IMR-90 (cell line): ENCODE results near the gene ORM1. TPM values are rescaled to one million over a fixed set of nuclear protein-coding genes. Genes with fewer than 3 reads are reported as not detected.

Experiments used
- ATAC-seq: fragments of 200-7000 bp; cut with Tn5 transposase; 2 replicates; pipeline ENCODE4 v1.9.1; 2020; ENCODE audit warnings: low read depth, mild to moderate bottlenecking, moderate library complexity
- BruUV-seq: library from RNA; stranded (reverse); fragments of 400-500 nt; replicated peaks from 2 replicates; lab custom pipeline; 2021; lab: Mats Ljungman, UMichigan
- CTCF ChIA-PET: fragments of 300-600 bp; formaldehyde crosslinking; extraction: SDS; loops from one replicate; lab custom pipeline; 2021; ENCODE audit warnings: antibody characterized with exemption; lab: Yijun Ruan, JAX
- POLR2A ChIA-PET: fragments of 300-600 bp; sonication (Branson Sonifier 250); formaldehyde crosslinking; loops from one replicate; lab custom pipeline; 2022; ENCODE audit warnings: antibody characterized with exemption; ENCODE audit not compliant: unreplicated experiment; lab: Charles Lee
- DNase-seq: peaks from one replicate; pipeline ENCODE4 v3.0.0; 2013
- H2AFZ ChIP-seq: replicated peaks from 2 replicates; pipeline ENCODE3; 2013; ENCODE audit warnings: low read length, mild to moderate bottlenecking; ENCODE audit not compliant: poor library complexity
- H2AK5ac ChIP-seq: 2 replicates; pipeline ENCODE4 v1.6.1; 2013; ENCODE audit warnings: low read depth, low read length, inconsistent platforms
- H2AK9ac ChIP-seq: replicated peaks from 2 replicates; pipeline ENCODE3; 2013; ENCODE audit warnings: mild to moderate bottlenecking, low read depth, low read length, moderate library complexity; ENCODE audit not compliant: poor library complexity
- H2BK120ac ChIP-seq: 2 replicates; pipeline ENCODE4 v1.6.1; 2013; ENCODE audit warnings: low read depth, low read length, inconsistent platforms
- H2BK15ac ChIP-seq: 3 replicates; pipeline ENCODE4 v1.6.1; 2013; ENCODE audit warnings: low read depth, low read length, inconsistent platforms
- H2BK20ac ChIP-seq: 2 replicates; pipeline ENCODE4 v1.6.1; 2013; ENCODE audit warnings: low read depth, mild to moderate bottlenecking, inconsistent platforms, low read length, moderate library complexity
- H2BK5ac ChIP-seq: 2 replicates; pipeline ENCODE4 v1.6.1; 2013; ENCODE audit warnings: mild to moderate bottlenecking, low read depth, low read length, inconsistent platforms; ENCODE audit not compliant: poor library complexity, severe bottlenecking
- H3K14ac ChIP-seq: replicated peaks from 2 replicates; pipeline ENCODE4 v1.6.1; 2013; ENCODE audit warnings: low read depth, low read length, inconsistent platforms
- H3K18ac ChIP-seq: 2 replicates; pipeline ENCODE4 v1.6.1; 2013; ENCODE audit warnings: low read depth, low read length, control low read depth
- H3K23ac ChIP-seq: 2 replicates; pipeline ENCODE4 v1.6.1; 2013; ENCODE audit warnings: low read depth, low read length, inconsistent platforms
- H3K27ac ChIP-seq: 2 replicates; pipeline ENCODE4 v1.5.1; 2013; ENCODE audit warnings: mild to moderate bottlenecking, control low read depth, low read length; ENCODE audit not compliant: insufficient read depth
- H3K27me3 ChIP-seq: 2 replicates; pipeline ENCODE4 v1.6.1; 2013; ENCODE audit warnings: low read length; ENCODE audit not compliant: control insufficient read depth, insufficient read depth
- H3K36me3 ChIP-seq: 2 replicates; pipeline ENCODE4 v1.6.1; 2013; ENCODE audit warnings: low read length, mixed read lengths; ENCODE audit not compliant: control insufficient read depth, insufficient read depth
- H3K4ac ChIP-seq: 2 replicates; pipeline ENCODE4 v1.6.1; 2013; ENCODE audit warnings: low read depth, low read length, inconsistent platforms
- H3K4me1 ChIP-seq: 2 replicates; pipeline ENCODE4 v1.6.1; 2013; ENCODE audit warnings: low read length, mixed read lengths; ENCODE audit not compliant: control insufficient read depth, insufficient read depth
- H3K4me2 ChIP-seq: 2 replicates; pipeline ENCODE4 v1.6.1; 2013; ENCODE audit warnings: low read depth, mild to moderate bottlenecking, control low read depth, low read length, moderate library complexity
- H3K4me3 ChIP-seq: 2 replicates; pipeline ENCODE4 v1.5.1; 2013; ENCODE audit warnings: low read depth, mild to moderate bottlenecking, control low read depth, low read length, moderate library complexity; ENCODE audit not compliant: insufficient read depth
- H3K56ac ChIP-seq: 2 replicates; pipeline ENCODE4 v1.6.1; 2013; ENCODE audit warnings: low read length, inconsistent platforms; ENCODE audit not compliant: insufficient read depth; ENCODE audit errors: extremely low read depth
- H3K79me1 ChIP-seq, 2 experiments: 2 replicates each; pipeline ENCODE4 v1.6.1; 2013; ENCODE audit warnings: low read length in 2 of 2, inconsistent platforms in 1 of 2, low read depth in 1 of 2
- H3K9ac ChIP-seq: 2 replicates; pipeline ENCODE4 v1.6.1; 2013; ENCODE audit warnings: low read depth, low read length, control low read depth
- H3K9me1 ChIP-seq: 2 replicates; pipeline ENCODE4 v1.6.1; 2013; ENCODE audit warnings: low read length, inconsistent platforms; ENCODE audit not compliant: insufficient read depth
- H3K9me3 ChIP-seq: 2 replicates; pipeline ENCODE4 v1.6.1; 2013; ENCODE audit warnings: low read length; ENCODE audit not compliant: control insufficient read depth, insufficient read depth
- H4K20me1 ChIP-seq: 2 replicates; pipeline ENCODE4 v1.6.1; 2013; ENCODE audit warnings: low read length, inconsistent platforms; ENCODE audit not compliant: insufficient read depth
- H4K5ac ChIP-seq: 2 replicates; pipeline ENCODE4 v1.6.1; 2013; ENCODE audit warnings: mild to moderate bottlenecking, low read depth, low read length, control low read depth
- H4K8ac ChIP-seq, 2 experiments: 2 replicates each; pipeline ENCODE4 v1.6.1; 2013; ENCODE audit warnings: low read depth in 2 of 2, low read length in 2 of 2, control low read depth in 1 of 2, inconsistent platforms in 1 of 2
- H4K91ac ChIP-seq: 2 replicates; pipeline ENCODE4 v1.6.1; 2013; ENCODE audit warnings: low read depth, low read length, inconsistent platforms; ENCODE audit not compliant: insufficient read depth
- BHLHE40 ChIP-seq: fragments of 150-350 bp; IDR thresholded peaks from 2 replicates; pipeline ENCODE4 v1.6.1; 2016; ENCODE audit warnings: mild to moderate bottlenecking, low read depth, low read length
- CEBPB ChIP-seq: IDR thresholded peaks from 2 replicates; pipeline ENCODE4 v1.6.1; 2012; ENCODE audit warnings: low read depth, low read length, improper control_type of control experiment
- CHD1 ChIP-seq: IDR thresholded peaks from 2 replicates; pipeline ENCODE4 v1.6.1; 2012; ENCODE audit warnings: low read depth, low read length, improper control_type of control experiment
- CTCF ChIP-seq: conservative IDR thresholded peaks from 2 replicates; pipeline ENCODE4 v1.5.1; 2012; ENCODE audit warnings: mild to moderate bottlenecking, low read depth, low read length, improper control_type of control experiment
- FOS ChIP-seq: fragments of 150-350 bp; IDR thresholded peaks from 2 replicates; pipeline ENCODE4 v1.6.1; 2016; ENCODE audit warnings: low read depth, low read length
- MAFK ChIP-seq: IDR thresholded peaks from 2 replicates; pipeline ENCODE4 v1.6.1; 2012; ENCODE audit warnings: low read depth, low read length, improper control_type of control experiment
- MAZ ChIP-seq: IDR thresholded peaks from 2 replicates; pipeline ENCODE4 v1.6.1; 2012; ENCODE audit warnings: low read depth, mild to moderate bottlenecking, low read length, improper control_type of control experiment, moderate library complexity, borderline replicate concordance
- MXI1 ChIP-seq: IDR thresholded peaks from 2 replicates; pipeline ENCODE4 v1.6.1; 2012; ENCODE audit warnings: low read depth, mild to moderate bottlenecking, low read length, moderate library complexity, borderline replicate concordance
- POLR2A ChIP-seq: IDR thresholded peaks from 2 replicates; pipeline ENCODE4 v1.6.1; 2012; ENCODE audit warnings: mild to moderate bottlenecking, low read depth, low read length
- RAD21 ChIP-seq: IDR thresholded peaks from 2 replicates; pipeline ENCODE4 v1.6.1; 2012; ENCODE audit warnings: low read length, improper control_type of control experiment
- RCOR1 ChIP-seq: IDR thresholded peaks from 2 replicates; pipeline ENCODE4 v1.6.1; 2012; ENCODE audit warnings: mild to moderate bottlenecking, low read length, improper control_type of control experiment; ENCODE audit not compliant: insufficient replicate concordance
- RFX5 ChIP-seq: IDR thresholded peaks from 2 replicates; pipeline ENCODE4 v1.8.0; 2012; ENCODE audit warnings: low read depth, mild to moderate bottlenecking, low read length, moderate library complexity
- SMC3 ChIP-seq: fragments of 150-350 bp; IDR thresholded peaks from 2 replicates; pipeline ENCODE4 v1.6.1; 2016; ENCODE audit warnings: low read depth, mild to moderate bottlenecking, antibody characterized with exemption, low read length, moderate library complexity
- USF2 ChIP-seq: fragments of 150-350 bp; IDR thresholded peaks from 2 replicates; pipeline ENCODE4 v1.6.1; 2017; ENCODE audit warnings: mild to moderate bottlenecking, antibody characterized with exemption, low read length, low read depth
- WGBS, 2 experiments: methylation state at CpG; one replicate each; pipeline versions ENCODE4 v1.1.5 to v1.1.7; 2013; ENCODE audit warnings: missing lambda C conversion rate in 2 of 2; ENCODE audit not compliant: insufficient read length in 1 of 2; ENCODE audit errors: extremely low coverage in 2 of 2; 5-methylcytosine and 5-hydroxymethylcytosine counted together
- dilution Hi-C: fragments of 300-500 bp; cut with HindIII; formaldehyde crosslinking; loops from one replicate; pipeline ENCODE4 v1.14.3; 2018; ENCODE audit warnings: low sequenced_read_pairs; ENCODE audit not compliant: unreplicated experiment
- in situ Hi-C: fragments of 300-500 bp; cut with MboI; formaldehyde crosslinking; loops from 3 replicates; pipeline ENCODE4 v1.14.3; 2019; ENCODE audit warnings: low sequenced_read_pairs, inconsistent platforms, mixed read lengths
- intact Hi-C: fragments of 100-400 bp; cut with micrococcal nuclease; formaldehyde crosslinking; loops from 2 replicates; pipeline ENCODE4 v1.10.0; 2022
- polyA plus RNA-seq, 3 experiments: library from polyadenylated mRNA; depleted of rRNA; stranded (reverse); fragments of >200 nt; gene quantifications; 2 replicates each; pipeline ENCODE4 v1.2.3, GENCODE V29; 2012; ENCODE audit warnings: low replicate concordance in 1 of 3
- total RNA-seq: library from RNA; depleted of rRNA; stranded (reverse); fragments of >200 nt; gene quantifications from 2 replicates; pipeline ENCODE4 v1.2.3, GENCODE V29; 2012
- TF ChIP-seq, protein P1 (sequence below): fragments of 150-350 bp; IDR thresholded peaks from 2 replicates; pipeline ENCODE4 v1.6.1; 2016; ENCODE audit warnings: low read depth, mild to moderate bottlenecking, low read length, moderate library complexity, borderline replicate concordance

The ORM1 gene
- total and polyA plus RNA-seq, 2 of the 4 experiments (the other 2 are of a cell fraction), result 0.18 TPM; not detected in 1

GRCh38 chr9:114286146-114286679 lies 36.7 kb upstream of the ORM1 start:
- Histone ChIP-seq H4K91ac (peak overlapping the region; percentile 70; the same call in 1 of the 2 replicates), H2AK9ac (peak overlapping the region; percentile 94), H3K56ac (no peak overlapping the region), H3K4ac (peak overlapping the region; percentile 85), H2BK20ac (peak overlapping the region; percentile 76), H3K14ac (peak overlapping the region; percentile 83; the same call in 1 of the 2 replicates), H3K18ac (0 out of 2 replicates have a peak overlapping the region, but pooled peaks have one; percentile 12), H3K4me2 (no peak overlapping the region), H2BK15ac (peak overlapping the region; percentile 56; the same call in 1 of the 3 replicates), H4K5ac (0 out of 2 replicates have a peak overlapping the region, but pooled peaks have one; percentile 26), H2AK5ac (peak overlapping the region; percentile 89), H4K20me1 (no peaks in the 10 kb centered on the region), H2BK5ac (no peak overlapping the region), H3K9ac (no peak overlapping the region), H3K9me3 (no peaks in the 10 kb centered on the region), H3K4me3 (no peak overlapping the region), H2BK120ac (peak overlapping the region; percentile 91), H2AFZ (no peak overlapping the region), H3K36me3 (peaks cover 6% of the 10 kb centered on the region; the same call in 1 of the 2 replicates), H3K4me1 (peaks cover 26% of the 10 kb centered on the region), H3K23ac (peak overlapping the region; percentile 87; the same call in 1 of the 2 replicates), H3K79me1 (peaks cover 0 to 25% of the 10 kb centered on the region in 2 experiments; a peak in 2 of 4 replicates), H3K27me3 (no peaks in the 10 kb centered on the region), H4K8ac (peak overlapping the region in 1 of 2 experiments; percentile 62; a peak in 1 of 4 replicates), H3K9me1 (peaks cover 30% of the 10 kb centered on the region), H3K27ac (no peak overlapping the region)
- CTCF ChIA-PET, result interaction anchor here (0.8 kb wide), 1 partner anchor 176 kb away, joined by 3 read pairs; no protein-coding TSS in a partner anchor
- dilution Hi-C loops (no loop called here), intact Hi-C loops (no loop called here), in situ Hi-C loops (loop anchor here (5.0 kb wide), 1 partner anchor 124 kb away; no protein-coding TSS in a partner anchor)
- no TSS peak for BruUV-seq
- DNase-seq (no peak), ATAC-seq (no peak)
- POLR2A ChIA-PET, result no interaction called here
- WGBS, 2 experiments, result no CpG with 5 or more reads among the region's 10 CpGs
- TF ChIP-seq RFX5 (no peak), USF2 (no peak), CEBPB (no peak), MAFK (no peak), BHLHE40 (no peak), CHD1 (no peak), FOS (no peak), SMC3 (no peak), MXI1 (no peak), CTCF (no peak), RAD21 (no peak), POLR2A (no peak), MAZ (no peak), RCOR1 (no peak)
- TF ChIP-seq, protein P1, sequence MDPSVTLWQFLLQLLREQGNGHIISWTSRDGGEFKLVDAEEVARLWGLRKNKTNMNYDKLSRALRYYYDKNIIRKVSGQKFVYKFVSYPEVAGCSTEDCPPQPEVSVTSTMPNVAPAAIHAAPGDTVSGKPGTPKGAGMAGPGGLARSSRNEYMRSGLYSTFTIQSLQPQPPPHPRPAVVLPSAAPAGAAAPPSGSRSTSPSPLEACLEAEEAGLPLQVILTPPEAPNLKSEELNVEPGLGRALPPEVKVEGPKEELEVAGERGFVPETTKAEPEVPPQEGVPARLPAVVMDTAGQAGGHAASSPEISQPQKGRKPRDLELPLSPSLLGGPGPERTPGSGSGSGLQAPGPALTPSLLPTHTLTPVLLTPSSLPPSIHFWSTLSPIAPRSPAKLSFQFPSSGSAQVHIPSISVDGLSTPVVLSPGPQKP, result no peak
